ENCODE data around the gene PTPRN. TPM values are rescaled to one million over a fixed set of nuclear protein-coding genes. Genes with fewer than 3 reads are reported as not detected.

Gene PTPRN
- total RNA-seq, 1 experiment from 2014 or later, result not detected

DNA sequence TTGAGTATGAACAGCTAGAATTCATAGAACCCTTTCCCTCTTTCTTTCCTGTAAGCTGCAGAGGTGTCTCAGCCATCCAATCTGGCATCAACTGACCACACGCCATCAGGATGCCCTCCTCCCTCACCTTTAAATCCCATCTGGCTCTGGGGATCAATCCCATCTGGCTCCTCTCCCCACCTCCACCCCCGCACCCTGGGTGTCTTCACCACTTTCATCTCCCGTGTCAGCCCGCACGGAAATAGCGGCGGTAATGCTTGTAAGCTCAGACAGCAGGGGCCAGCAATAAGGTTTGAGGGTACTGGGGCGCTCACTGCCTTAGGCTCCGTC, 56.7 kb downstream of the PTPRN start:
- ChIA-PET RAD21 (ENCODE audit: low non-redundant PET in 1 of 2, low total read pairs in 2 of 2, uncharacterized antibody in 2 of 2, unreplicated experiment in 2 of 2) (interaction anchor here (0.7 kb wide), 2 partner anchors 22 to 127 kb away, joined by 4 to 5 read pairs; no protein-coding TSS in a partner anchor), CTCF (interaction anchor here (0.7 to 2.3 kb wide), 3 partner anchors 26 to 42 kb away, joined by 5 to 8 read pairs (median 6); no protein-coding TSS in a partner anchor), POLR2A (interaction anchor here (0.6 to 2.0 kb wide), 4 partner anchors 9 to 301 kb away, joined by 3 to 5 read pairs (median 4); partner anchors contain the start of gene DNAJB2)
- ATAC-seq (no peak), DNase-seq (ENCODE audit: low read depth, low spot score) (no peak)
- Histone ChIP-seq H4K20me1 (ENCODE audit: insufficient read depth) (no peaks in the 10 kb centered on the region), H3K4me1 (ENCODE audit: control insufficient read depth in 1 of 2, insufficient read depth in 2 of 2, low read length in 2 of 2) (peaks cover 31 to 63% of the 10 kb centered on the region in 2 experiments), H3K4me2 (ENCODE audit: low read length) (peak overlapping the region; percentile 97), H3K36me3 (ENCODE audit: control insufficient read depth in 1 of 2, insufficient read depth in 2 of 2, low read length in 2 of 2) (peaks cover 0 to 3% of the 10 kb centered on the region in 2 experiments; a peak in 1 of 4 replicates), H3K4me3 (replicated peaks in 1 of 2; ENCODE audit: low read depth in 1 of 2, low read length in 2 of 2) (peak overlapping the region; percentile 69 to 84), H3K9ac (ENCODE audit: low read length) (peak overlapping the region; percentile 77), H2AFZ (ENCODE audit: low read depth, low read length, poor library complexity, severe bottlenecking) (no peak overlapping the region), H3K27ac (ENCODE audit: low read depth, low read length) (peak overlapping the region; percentile 55; the same call in 1 of the 2 replicates), H3K9me3 (ENCODE audit: control insufficient read depth in 1 of 2, insufficient read depth in 1 of 2, low read depth in 1 of 2, low read length in 2 of 2) (no peaks in the 10 kb centered on the region), H3K79me2 (ENCODE audit: insufficient read depth, low read length) (peaks cover 20% of the 10 kb centered on the region; the same call in 1 of the 2 replicates), H3K27me3 (ENCODE audit: insufficient read depth, low read length) (peaks cover 5% of the 10 kb centered on the region; the same call in 1 of the 2 replicates), H3K9me2 (ENCODE audit: insufficient read depth) (no peaks in the 10 kb centered on the region)
- intact Hi-C loops (cut with micrococcal nuclease), result loop anchor here (2.0 kb wide), 1 partner anchor 42 kb away; no protein-coding TSS in a partner anchor
- BruUV-seq (replicated peaks), result no TSS peak
- TF ChIP-seq SIN3A (IDR thresholded peaks at IDR 0.05; ENCODE audit: low read depth) (no peak), ATF3 (IDR thresholded peaks at IDR 0.05) (no peak), ZBTB33 (IDR thresholded peaks at IDR 0.05; ENCODE audit: extremely low read depth, insufficient replicate concordance, low read length) (no peak), ZNF274 (IDR thresholded peaks at IDR 0.05; ENCODE audit: low read depth, low read length) (no peak)
- TF ChIP-seq, protein P1, sequence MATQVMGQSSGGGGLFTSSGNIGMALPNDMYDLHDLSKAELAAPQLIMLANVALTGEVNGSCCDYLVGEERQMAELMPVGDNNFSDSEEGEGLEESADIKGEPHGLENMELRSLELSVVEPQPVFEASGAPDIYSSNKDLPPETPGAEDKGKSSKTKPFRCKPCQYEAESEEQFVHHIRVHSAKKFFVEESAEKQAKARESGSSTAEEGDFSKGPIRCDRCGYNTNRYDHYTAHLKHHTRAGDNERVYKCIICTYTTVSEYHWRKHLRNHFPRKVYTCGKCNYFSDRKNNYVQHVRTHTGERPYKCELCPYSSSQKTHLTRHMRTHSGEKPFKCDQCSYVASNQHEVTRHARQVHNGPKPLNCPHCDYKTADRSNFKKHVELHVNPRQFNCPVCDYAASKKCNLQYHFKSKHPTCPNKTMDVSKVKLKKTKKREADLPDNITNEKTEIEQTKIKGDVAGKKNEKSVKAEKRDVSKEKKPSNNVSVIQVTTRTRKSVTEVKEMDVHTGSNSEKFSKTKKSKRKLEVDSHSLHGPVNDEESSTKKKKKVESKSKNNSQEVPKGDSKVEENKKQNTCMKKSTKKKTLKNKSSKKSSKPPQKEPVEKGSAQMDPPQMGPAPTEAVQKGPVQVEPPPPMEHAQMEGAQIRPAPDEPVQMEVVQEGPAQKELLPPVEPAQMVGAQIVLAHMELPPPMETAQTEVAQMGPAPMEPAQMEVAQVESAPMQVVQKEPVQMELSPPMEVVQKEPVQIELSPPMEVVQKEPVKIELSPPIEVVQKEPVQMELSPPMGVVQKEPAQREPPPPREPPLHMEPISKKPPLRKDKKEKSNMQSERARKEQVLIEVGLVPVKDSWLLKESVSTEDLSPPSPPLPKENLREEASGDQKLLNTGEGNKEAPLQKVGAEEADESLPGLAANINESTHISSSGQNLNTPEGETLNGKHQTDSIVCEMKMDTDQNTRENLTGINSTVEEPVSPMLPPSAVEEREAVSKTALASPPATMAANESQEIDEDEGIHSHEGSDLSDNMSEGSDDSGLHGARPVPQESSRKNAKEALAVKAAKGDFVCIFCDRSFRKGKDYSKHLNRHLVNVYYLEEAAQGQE (IDR thresholded peaks at IDR 0.05; ENCODE audit: low read depth), result no peak

All from HCT116 (cell line).